ENCODE data around the gene RIPK4. TPM values are rescaled to one million over a fixed set of nuclear protein-coding genes. Genes with fewer than 3 reads are reported as not detected.
"Not testable (repeated sequence)": the region's sequence is repeated elsewhere in the genome, so short reads cannot be mapped to it uniquely, and the experiment has no call there.

The RIPK4 gene
- total RNA-seq, 1 donor from 2014 or later = not detected

DNA sequence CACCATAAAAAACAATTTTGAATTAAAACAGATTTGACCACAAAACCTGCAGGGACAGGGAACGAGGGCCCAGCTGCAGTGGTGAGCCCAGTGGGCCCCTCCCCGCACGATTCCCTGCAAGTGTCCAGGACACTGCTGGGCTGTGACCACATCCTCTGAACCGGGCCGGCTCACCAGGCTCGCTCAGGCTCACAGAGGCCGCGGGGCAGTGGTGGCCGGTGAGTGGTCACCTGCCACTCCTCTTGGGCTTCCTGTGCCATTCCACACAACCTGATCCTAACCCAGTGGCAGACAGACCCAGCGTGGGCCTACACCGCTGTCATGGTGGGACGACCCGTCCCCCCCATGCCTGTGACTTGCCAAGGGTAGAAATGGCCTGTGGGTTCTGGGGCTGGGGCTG is 36.5 kb upstream of the RIPK4 start:
- no peaks in the 10 kb centered on the region for H3K27me3 Mint-ChIP-seq (ENCODE audit: insufficient read depth)
- H3K9me3 Mint-ChIP-seq = peaks cover 3% of the 10 kb centered on the region
- H3K4me3 Mint-ChIP-seq = no peak overlapping the region
- H3K4me1 Mint-ChIP-seq (ENCODE audit: low read depth) = no peaks in the 10 kb centered on the region
- intact Hi-C loops (cut with micrococcal nuclease) = no loop called here
- H3K36me3 Mint-ChIP-seq (ENCODE audit: low read depth) = peaks cover 20% of the 10 kb centered on the region
- DNase-seq (ENCODE audit: low spot score) = no peak
- no peak overlapping the region for H3K27ac Mint-ChIP-seq

DNA sequence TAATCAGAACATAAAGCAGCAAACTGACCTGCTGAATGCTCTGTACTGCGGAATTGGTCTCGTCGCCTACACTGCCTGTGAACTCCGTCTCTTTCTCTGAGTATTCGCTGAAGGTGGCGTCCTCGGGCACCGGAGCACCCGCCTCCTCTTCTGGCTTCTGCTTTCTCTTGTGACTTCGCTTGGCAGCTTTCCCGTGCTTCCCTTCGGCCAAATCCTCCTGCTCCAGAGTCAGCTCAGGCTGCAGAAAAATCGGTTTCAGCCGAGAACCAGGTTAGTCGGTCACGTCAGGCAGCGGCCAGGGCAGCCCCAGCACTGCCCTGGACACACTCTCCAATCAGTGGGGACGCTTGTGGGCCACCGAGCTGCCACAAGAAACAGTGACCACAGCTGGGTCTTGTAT is 35.8 kb upstream of the RIPK4 start:
- no peak overlapping the region for H3K4me3 Mint-ChIP-seq
- intact Hi-C loops (cut with micrococcal nuclease) = no loop called here
- no peaks in the 10 kb centered on the region for H3K4me1 Mint-ChIP-seq (ENCODE audit: low read depth)
- H3K9me3 Mint-ChIP-seq = peaks cover 3% of the 10 kb centered on the region
- peaks cover 19% of the 10 kb centered on the region for H3K36me3 Mint-ChIP-seq (ENCODE audit: low read depth)
- no peak overlapping the region for H3K27ac Mint-ChIP-seq
- no peak for DNase-seq (ENCODE audit: low spot score)
- no peaks in the 10 kb centered on the region for H3K27me3 Mint-ChIP-seq (ENCODE audit: insufficient read depth)

DNA sequence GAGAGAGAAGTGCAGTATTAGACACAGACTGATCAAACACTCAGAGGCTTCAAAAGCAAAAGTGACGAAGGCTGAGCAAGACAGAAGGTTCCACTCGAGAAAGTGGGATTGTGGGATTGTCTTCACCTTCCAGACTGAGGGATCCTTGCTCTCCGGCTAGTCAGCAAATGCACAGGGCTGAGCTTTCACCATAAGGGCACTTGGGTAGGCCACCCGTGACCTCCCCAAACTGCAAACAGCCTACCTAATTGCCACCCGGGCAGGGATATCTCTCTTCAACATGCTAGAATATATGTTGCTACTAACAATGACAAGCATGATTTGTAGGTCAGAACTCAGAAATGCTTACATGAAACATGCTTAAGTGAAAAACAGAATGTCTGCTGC is 35.3 kb upstream of the RIPK4 start:
- no peaks in the 10 kb centered on the region for H3K4me1 Mint-ChIP-seq (ENCODE audit: low read depth)
- H3K4me3 Mint-ChIP-seq = no peak overlapping the region
- no peak overlapping the region for H3K27ac Mint-ChIP-seq
- no peak for DNase-seq (ENCODE audit: low spot score)
- H3K27me3 Mint-ChIP-seq (ENCODE audit: insufficient read depth) = no peaks in the 10 kb centered on the region
- H3K9me3 Mint-ChIP-seq = peaks cover 3% of the 10 kb centered on the region
- peaks cover 14% of the 10 kb centered on the region for H3K36me3 Mint-ChIP-seq (ENCODE audit: low read depth)
- intact Hi-C loops (cut with micrococcal nuclease) = no loop called here

DNA sequence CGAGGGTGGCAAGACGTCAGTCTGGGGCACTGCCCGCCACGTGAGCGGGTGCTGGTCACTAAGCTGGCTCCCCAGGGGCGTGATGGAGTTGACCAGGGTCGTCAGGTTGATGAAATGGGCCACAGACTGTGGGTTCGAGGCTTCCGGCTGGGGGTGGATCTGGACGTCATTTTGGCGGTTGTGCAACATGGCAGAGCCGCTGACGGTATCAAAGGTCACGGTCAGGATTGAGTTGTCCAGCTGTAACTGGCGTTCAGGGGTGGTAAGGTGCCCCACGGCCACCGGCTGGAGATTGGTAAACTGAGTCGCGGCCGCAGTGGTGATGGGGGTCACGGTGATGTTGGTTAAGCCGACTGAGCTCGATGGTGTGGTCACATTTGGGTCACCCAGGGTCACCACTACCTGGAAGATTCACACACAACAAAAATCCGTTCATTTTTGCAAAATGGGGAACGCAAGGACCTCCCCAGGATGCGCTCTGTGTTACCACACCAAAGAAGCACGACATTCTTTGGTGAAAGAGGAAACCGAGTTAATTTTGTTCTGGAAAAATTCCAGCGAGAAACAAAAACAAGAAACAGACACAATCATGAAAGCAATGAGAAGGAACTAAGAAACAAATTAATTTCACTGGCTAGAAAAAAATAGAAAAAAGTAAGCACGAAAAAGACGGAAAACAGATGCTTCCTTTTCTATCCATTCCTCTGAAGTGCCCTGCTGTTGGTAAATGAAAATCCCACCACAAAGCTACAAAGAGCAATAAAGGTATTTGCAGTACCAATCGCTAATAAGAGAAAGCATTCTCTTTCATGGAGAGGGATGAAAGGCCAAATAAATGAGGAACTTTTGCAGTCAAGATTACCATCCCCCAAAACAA is 34.7 kb upstream of the RIPK4 start:
- H3K4me3 Mint-ChIP-seq = no peak overlapping the region
- H3K36me3 Mint-ChIP-seq (ENCODE audit: low read depth) = peaks cover 10% of the 10 kb centered on the region
- no peaks in the 10 kb centered on the region for H3K9me3 Mint-ChIP-seq
- peak overlapping the region; percentile 31 for H3K27ac Mint-ChIP-seq
- H3K27me3 Mint-ChIP-seq (ENCODE audit: insufficient read depth) = no peaks in the 10 kb centered on the region
- no peaks in the 10 kb centered on the region for H3K4me1 Mint-ChIP-seq (ENCODE audit: low read depth)
- DNase-seq (ENCODE audit: low spot score) = no peak
- intact Hi-C loops (cut with micrococcal nuclease) = no loop called here

DNA sequence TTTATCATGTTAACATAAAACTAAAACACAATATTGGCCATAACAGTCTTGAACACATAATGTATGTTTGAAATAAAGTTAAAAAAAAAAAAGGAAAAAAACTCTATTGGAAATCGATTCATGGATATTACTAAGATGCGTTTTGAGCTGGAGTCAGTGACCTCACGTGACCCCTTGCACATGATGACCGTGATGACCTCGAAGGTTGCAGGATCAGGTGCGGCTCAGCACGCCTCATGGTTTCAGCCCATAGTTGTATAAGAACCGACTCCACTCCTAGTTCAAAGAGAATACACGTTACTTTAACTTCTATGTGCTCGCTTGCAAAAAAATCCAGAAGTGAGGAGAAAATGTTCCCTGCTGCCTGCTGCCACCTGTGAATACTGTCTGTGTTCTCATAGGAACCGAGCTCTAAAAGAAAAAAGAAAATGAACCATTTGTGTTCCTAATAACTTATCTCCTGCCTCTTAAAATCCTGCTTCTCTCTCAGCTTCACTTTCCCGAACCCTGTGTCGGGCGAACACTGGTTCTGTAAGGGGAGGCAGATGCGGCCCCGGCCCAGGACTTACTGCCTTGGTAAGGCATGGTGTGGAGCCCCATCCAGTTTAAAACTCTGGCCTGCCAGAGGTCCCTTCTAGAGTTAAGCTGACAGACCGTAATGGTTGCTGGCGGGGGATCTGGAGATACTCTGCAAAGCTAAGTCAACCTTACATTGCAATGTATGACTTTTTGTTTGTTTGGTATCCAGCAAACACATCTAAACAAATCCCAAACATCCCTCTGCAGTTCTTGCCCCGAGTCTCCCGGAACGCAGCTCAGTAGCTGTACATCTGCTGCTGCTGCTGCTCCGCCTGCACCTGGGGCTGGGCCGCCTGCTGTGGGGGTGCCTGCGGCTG is 33.8 kb upstream of the RIPK4 start:
- DNase-seq (ENCODE audit: low spot score) = no peak
- Mint-ChIP-seq H3K36me3 (ENCODE audit: low read depth) (peaks cover 8% of the 10 kb centered on the region), H3K4me1 (ENCODE audit: low read depth) (no peaks in the 10 kb centered on the region), H3K27ac (no peak overlapping the region), H3K4me3 (no peak overlapping the region), H3K9me3 (no peaks in the 10 kb centered on the region), H3K27me3 (ENCODE audit: insufficient read depth) (no peaks in the 10 kb centered on the region)
- intact Hi-C loops (cut with micrococcal nuclease) = no loop called here

DNA sequence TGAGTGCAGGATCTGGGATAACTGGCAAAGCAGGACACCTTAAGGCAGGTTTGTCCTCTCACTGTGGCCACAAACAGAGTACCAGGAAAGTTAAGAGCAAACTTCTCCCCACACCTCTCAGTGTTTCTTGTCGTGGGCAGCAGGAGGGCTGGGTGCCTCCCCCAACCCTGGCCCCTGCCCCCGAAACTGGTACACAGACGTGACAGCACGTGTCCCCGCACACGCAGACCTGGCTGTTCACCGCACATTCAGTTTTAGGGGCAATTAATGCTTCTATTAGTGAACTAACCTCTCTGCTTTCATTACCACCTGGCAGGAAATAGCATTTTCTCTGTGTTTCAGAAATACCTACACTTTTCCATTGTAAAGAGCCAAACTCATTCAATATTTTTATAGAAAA is 32.9 kb upstream of the RIPK4 start:
- no peaks in the 10 kb centered on the region for H3K9me3 Mint-ChIP-seq
- intact Hi-C loops (cut with micrococcal nuclease) = no loop called here
- H3K27ac Mint-ChIP-seq = no peak overlapping the region
- H3K4me1 Mint-ChIP-seq (ENCODE audit: low read depth) = no peaks in the 10 kb centered on the region
- DNase-seq (ENCODE audit: low spot score) = no peak
- H3K4me3 Mint-ChIP-seq = no peak overlapping the region
- H3K36me3 Mint-ChIP-seq (ENCODE audit: low read depth) = peaks cover 5% of the 10 kb centered on the region
- H3K27me3 Mint-ChIP-seq (ENCODE audit: insufficient read depth) = no peaks in the 10 kb centered on the region

DNA sequence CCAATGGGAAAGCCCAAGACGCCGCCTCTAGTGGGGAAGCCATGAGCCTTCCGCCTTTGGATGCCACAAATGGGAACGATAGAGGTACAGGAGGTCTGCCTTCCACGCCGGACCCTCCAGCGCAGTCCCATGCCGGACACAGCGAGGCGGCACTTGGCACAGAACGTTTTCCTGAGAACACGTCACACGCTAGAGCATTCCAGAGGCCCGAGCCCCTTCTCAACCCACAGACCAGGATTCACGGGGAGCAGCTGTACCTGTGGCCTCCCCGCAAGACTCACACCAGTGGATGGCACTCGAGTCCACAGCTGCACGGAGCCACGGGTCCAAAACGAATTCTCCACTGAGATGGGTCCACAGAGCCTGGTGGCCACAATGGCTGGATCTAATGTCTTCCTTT is 31.5 kb upstream of the RIPK4 start:
- H3K36me3 Mint-ChIP-seq (ENCODE audit: low read depth) = peaks cover 5% of the 10 kb centered on the region
- no peak for DNase-seq (ENCODE audit: low spot score)
- no peak overlapping the region for H3K4me3 Mint-ChIP-seq
- H3K27ac Mint-ChIP-seq = no peak overlapping the region
- H3K9me3 Mint-ChIP-seq = peaks cover 6% of the 10 kb centered on the region
- H3K27me3 Mint-ChIP-seq (ENCODE audit: insufficient read depth) = peaks cover 2% of the 10 kb centered on the region
- intact Hi-C loops (cut with micrococcal nuclease) = no loop called here
- H3K4me1 Mint-ChIP-seq (ENCODE audit: low read depth) = no peaks in the 10 kb centered on the region

DNA sequence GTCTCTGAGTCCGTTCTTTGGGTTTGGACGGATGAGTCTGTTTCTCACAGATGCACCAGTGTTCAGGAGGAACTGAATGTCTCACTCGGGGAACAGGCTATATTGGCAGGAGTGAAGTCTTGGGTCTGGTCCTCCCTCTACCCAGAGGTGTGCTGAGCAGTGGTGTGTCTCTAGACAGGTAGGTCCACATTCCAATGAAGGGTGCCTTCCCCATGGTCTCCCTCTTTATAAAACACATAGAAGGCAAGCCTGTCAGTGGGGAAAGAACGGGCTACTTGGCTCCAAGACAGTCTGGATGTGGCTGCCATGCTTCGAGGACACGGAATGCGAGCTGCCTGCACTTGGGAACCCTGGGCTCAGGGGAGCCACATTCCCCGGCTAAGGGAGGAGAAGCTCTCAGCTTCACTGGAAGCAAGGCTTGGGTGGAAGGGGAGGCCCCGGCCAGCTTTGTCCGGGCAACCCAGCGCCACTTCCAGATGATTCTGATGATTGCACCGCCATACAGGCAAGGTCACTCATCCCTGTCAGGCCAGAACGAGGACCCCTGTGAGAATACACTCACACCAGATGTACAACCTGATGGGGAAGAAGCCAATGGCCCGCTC is 29.7 kb upstream of the RIPK4 start:
- no peak overlapping the region for H3K27ac Mint-ChIP-seq
- peaks cover 4% of the 10 kb centered on the region for H3K27me3 Mint-ChIP-seq (ENCODE audit: insufficient read depth)
- H3K9me3 Mint-ChIP-seq = peaks cover 18% of the 10 kb centered on the region
- DNase-seq (ENCODE audit: low spot score) = no peak
- H3K36me3 Mint-ChIP-seq (ENCODE audit: low read depth) = peaks cover 5% of the 10 kb centered on the region
- intact Hi-C loops (cut with micrococcal nuclease) = no loop called here
- no peak overlapping the region for H3K4me3 Mint-ChIP-seq
- no peaks in the 10 kb centered on the region for H3K4me1 Mint-ChIP-seq (ENCODE audit: low read depth)

DNA sequence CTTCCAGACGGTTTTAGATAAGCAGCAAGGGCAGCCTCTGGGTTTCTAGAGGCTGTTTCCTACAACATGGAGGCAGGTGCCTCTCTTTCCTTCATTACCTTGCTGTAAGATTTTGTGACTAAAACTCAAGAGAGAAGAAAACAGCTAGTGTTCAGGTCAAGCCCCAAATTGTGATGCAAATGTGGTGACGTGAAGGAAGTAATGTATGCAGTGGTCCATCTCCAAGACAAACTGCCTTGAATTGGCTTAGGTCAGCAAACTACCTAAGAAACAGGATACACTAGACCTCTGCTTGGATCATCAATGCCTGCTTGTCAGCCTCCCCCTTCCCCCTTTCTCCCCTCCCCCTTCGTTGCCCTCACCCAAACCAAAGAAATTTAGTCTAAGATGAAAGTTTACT is 28.9 kb upstream of the RIPK4 start:
- DNase-seq (ENCODE audit: low spot score) = no peak
- Mint-ChIP-seq H3K4me3 (no peak overlapping the region), H3K4me1 (ENCODE audit: low read depth) (no peaks in the 10 kb centered on the region), H3K9me3 (peaks cover 21% of the 10 kb centered on the region), H3K27ac (no peak overlapping the region), H3K27me3 (ENCODE audit: insufficient read depth) (peaks cover 4% of the 10 kb centered on the region), H3K36me3 (ENCODE audit: low read depth) (peaks cover 5% of the 10 kb centered on the region)
- intact Hi-C loops (cut with micrococcal nuclease) = no loop called here

DNA sequence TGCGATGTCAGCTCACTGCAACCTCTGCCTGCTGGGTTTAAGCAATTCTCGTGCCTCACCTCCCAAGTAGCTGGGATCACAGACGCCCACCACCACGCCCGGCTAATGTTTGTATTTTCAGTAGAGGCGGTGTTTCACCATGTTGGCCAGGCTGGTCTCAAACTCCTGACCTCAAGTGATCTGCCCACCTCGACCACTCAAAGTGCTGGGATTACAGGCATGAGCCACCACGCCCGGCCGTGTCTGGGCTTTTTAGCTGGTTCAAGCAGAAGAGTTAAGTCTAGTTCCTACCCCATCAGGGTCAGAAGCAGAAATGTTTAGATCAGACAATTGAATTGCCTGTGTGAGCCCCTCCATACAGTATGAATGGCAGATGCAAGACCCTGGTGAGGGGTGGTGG is 27.7 kb upstream of the RIPK4 start:
- Mint-ChIP-seq H3K36me3 (ENCODE audit: low read depth) (peaks cover 5% of the 10 kb centered on the region), H3K4me1 (ENCODE audit: low read depth) (no peaks in the 10 kb centered on the region), H3K27me3 (ENCODE audit: insufficient read depth) (peaks cover 4% of the 10 kb centered on the region), H3K9me3 (peaks cover 21% of the 10 kb centered on the region), H3K4me3 (no peak overlapping the region), H3K27ac (no peak overlapping the region)
- intact Hi-C loops (cut with micrococcal nuclease) = no loop called here
- DNase-seq (ENCODE audit: low spot score) = no peak

DNA sequence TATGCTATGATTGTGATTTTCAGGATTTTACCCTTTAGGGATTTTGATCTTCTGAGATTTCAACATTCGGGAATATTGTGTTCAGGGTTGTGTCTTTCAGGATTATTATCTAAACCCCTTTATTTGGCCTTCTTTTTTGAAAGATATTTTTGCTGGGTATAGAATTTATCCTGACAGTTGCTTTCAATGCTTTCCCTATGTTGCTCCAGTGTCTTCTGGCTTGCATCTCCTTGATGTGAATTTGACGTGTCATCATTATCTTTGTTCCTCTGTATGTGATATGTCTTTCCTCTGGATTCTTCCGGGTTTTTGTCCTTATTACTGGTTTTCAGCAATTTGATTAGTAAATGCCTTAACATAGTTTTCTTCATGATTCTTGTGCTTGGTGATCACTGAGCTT is 25.9 kb upstream of the RIPK4 start:
- Mint-ChIP-seq H3K4me3 (no peak overlapping the region), H3K9me3 (peaks cover 21% of the 10 kb centered on the region), H3K4me1 (ENCODE audit: low read depth) (no peaks in the 10 kb centered on the region), H3K36me3 (ENCODE audit: low read depth) (no peaks in the 10 kb centered on the region), H3K27me3 (ENCODE audit: insufficient read depth) (peaks cover 6% of the 10 kb centered on the region), H3K27ac (no peak overlapping the region)
- no peak for DNase-seq (ENCODE audit: low spot score)
- intact Hi-C loops (cut with micrococcal nuclease) = no loop called here

DNA sequence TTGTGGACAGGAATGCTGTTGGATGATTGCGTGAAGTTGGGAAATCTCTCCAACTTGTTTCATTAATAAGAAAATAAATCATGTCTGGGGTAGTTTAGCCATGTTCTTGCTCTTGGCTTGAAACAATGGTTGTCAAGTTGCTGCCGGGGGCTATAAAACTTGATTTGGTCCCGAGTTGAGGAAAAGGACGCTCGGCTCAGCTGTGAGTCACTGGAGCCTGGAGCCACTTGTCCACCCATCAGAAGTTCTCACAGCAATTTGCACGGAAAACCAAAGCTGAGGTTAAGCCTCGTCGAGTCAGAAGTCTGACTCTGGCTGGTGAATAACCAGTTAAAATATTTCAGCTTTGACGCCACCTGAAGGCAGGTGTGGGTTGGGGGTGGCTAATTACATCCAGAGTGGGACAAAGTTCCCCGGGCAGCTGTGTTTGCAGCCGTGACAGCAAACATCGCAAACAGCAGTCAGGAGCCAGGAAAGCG is 19.7 kb upstream of the RIPK4 start:
- H3K9me3 Mint-ChIP-seq = peaks cover 3% of the 10 kb centered on the region
- no peak overlapping the region for H3K4me3 Mint-ChIP-seq
- no peaks in the 10 kb centered on the region for H3K36me3 Mint-ChIP-seq (ENCODE audit: low read depth)
- H3K4me1 Mint-ChIP-seq (ENCODE audit: low read depth) = peaks cover 8% of the 10 kb centered on the region
- no peak overlapping the region for H3K27ac Mint-ChIP-seq
- intact Hi-C loops (cut with micrococcal nuclease) = loop anchor here (10.0 kb wide), 1 partner anchor 502 kb away; no protein-coding TSS in a partner anchor
- peaks cover 24% of the 10 kb centered on the region for H3K27me3 Mint-ChIP-seq (ENCODE audit: insufficient read depth)
- no peak for DNase-seq (ENCODE audit: low spot score)

DNA sequence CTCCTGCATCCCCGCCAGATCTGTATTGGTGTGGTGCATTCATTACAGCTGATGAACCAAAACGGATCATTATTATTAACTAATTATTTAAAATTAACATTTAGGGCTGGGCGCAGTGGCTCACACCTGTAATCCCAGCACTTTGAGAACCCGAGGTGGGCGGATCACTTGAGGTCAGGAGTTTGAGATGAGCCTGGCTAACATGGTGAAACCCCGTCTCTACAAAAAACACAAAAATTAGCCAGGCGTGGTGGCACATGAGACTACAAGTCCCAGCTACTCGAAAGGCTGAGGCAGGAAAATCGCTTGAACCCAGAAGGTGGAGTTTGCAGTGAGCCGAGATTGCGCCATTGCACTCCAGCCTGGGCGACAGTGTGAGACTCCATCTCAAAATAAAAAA is 18.4 kb upstream of the RIPK4 start:
- H3K36me3 Mint-ChIP-seq (ENCODE audit: low read depth); H3K4me1 Mint-ChIP-seq (ENCODE audit: low read depth); DNase-seq (ENCODE audit: low spot score); H3K4me3 Mint-ChIP-seq; H3K27ac Mint-ChIP-seq; H3K9me3 Mint-ChIP-seq: not testable (repeated sequence)
- intact Hi-C loops (cut with micrococcal nuclease) = loop anchor here (10.0 kb wide), 1 partner anchor 500 kb away; no protein-coding TSS in a partner anchor
- peaks cover 34% of the 10 kb centered on the region for H3K27me3 Mint-ChIP-seq (ENCODE audit: insufficient read depth)
